Hepatocyte (in vitro differentiated cells): ENCODE data around the gene PTPRN2. TPM values are rescaled to one million over a fixed set of nuclear protein-coding genes. Genes with fewer than 3 reads are reported as not detected.
"Not testable (repeated sequence)": the region's sequence is repeated elsewhere in the genome, so short reads cannot be mapped to it uniquely, and the experiment has no call there.

ENCODE experiments used
- DNase-seq: peaks from one replicate; pipeline ENCODE4 v3.0.0-alpha.2; 2016; ENCODE audit warnings: low spot score
- H2AFZ ChIP-seq: fragments of 200-600 bp; sonication (generic); 2 replicates; pipeline ENCODE4 v1.6.0; 2016; ENCODE audit warnings: antibody characterized with exemption, mild to moderate bottlenecking
- H3K27ac ChIP-seq: fragments of 200-600 bp; sonication (generic); 2 replicates; pipeline ENCODE4 v1.5.1; 2016; ENCODE audit warnings: mild to moderate bottlenecking
- H3K27me3 ChIP-seq: fragments of 200-600 bp; sonication (generic); 2 replicates; pipeline ENCODE4 v1.6.1; 2016
- H3K36me3 ChIP-seq: fragments of 200-600 bp; sonication (generic); replicated peaks from 2 replicates; pipeline ENCODE4 v1.5.1; 2016; ENCODE audit warnings: low read depth; ENCODE audit not compliant: insufficient read depth
- H3K4me1 ChIP-seq: fragments of 200-600 bp; sonication (generic); 2 replicates; pipeline ENCODE4 v1.5.1; 2016; ENCODE audit warnings: mild to moderate bottlenecking, moderate library complexity; ENCODE audit not compliant: insufficient read depth
- H3K4me2 ChIP-seq: fragments of 200-600 bp; sonication (generic); 2 replicates; pipeline ENCODE4 v1.6.0; 2016
- H3K4me3 ChIP-seq: fragments of 200-600 bp; sonication (generic); 2 replicates; pipeline ENCODE4 v1.5.1; 2016; ENCODE audit warnings: mild to moderate bottlenecking
- H3K79me2 ChIP-seq: fragments of 200-600 bp; sonication (generic); 2 replicates; pipeline ENCODE4 v1.6.0; 2017; ENCODE audit warnings: mild to moderate bottlenecking
- H3K9me2 ChIP-seq: fragments of 200-600 bp; sonication (generic); replicated peaks from 2 replicates; pipeline ENCODE4 v1.6.0; 2017; ENCODE audit warnings: mild to moderate bottlenecking; ENCODE audit not compliant: insufficient read depth
- H3K9me3 ChIP-seq: fragments of 200-600 bp; sonication (generic); 2 replicates; pipeline ENCODE4 v1.5.1; 2016; ENCODE audit warnings: low read depth, mild to moderate bottlenecking
- H4K20me1 ChIP-seq: fragments of 200-600 bp; sonication (generic); 2 replicates; pipeline ENCODE4 v1.6.0; 2016; ENCODE audit warnings: mild to moderate bottlenecking; ENCODE audit not compliant: insufficient read depth, poor library complexity, severe bottlenecking
- CTCF ChIP-seq: fragments of 200-600 bp; sonication (generic); IDR thresholded peaks from 2 replicates; pipeline ENCODE4 v1.5.1; 2016; ENCODE audit warnings: antibody characterized with exemption, mild to moderate bottlenecking; ENCODE audit not compliant: poor library complexity
- EZH2 ChIP-seq: fragments of 200-600 bp; sonication (generic); IDR thresholded peaks from 2 replicates; pipeline ENCODE4 v1.6.1; 2016; ENCODE audit warnings: antibody characterized with exemption, mild to moderate bottlenecking, borderline replicate concordance
- EZH2phosphoT487 ChIP-seq: fragments of 200-600 bp; sonication (generic); IDR thresholded peaks from one replicate; pipeline ENCODE4 v1.6.1; 2018; ENCODE audit warnings: antibody characterized with exemption, mild to moderate bottlenecking, low read depth, moderate library complexity; ENCODE audit not compliant: unreplicated experiment, severe bottlenecking
- WGBS: methylation state at CpG from one replicate; pipeline ENCODE4 v1.1.6; 2016; ENCODE audit warnings: low lambda C conversion rate; ENCODE audit errors: missing lambda C conversion rate; 5-methylcytosine and 5-hydroxymethylcytosine counted together
- polyA plus RNA-seq: library from polyadenylated mRNA; unstranded; fragments of >200 nt; fragmentation: Nextera tagmentation; extraction: Ambion mirVana; gene quantifications from 2 replicates; pipeline ENCODE4 v1.2.1, GENCODE V29; 2016
- total RNA-seq: library from RNA; depleted of rRNA; stranded (reverse); fragments of >200 nt; gene quantifications from 2 replicates; pipeline ENCODE4 v1.2.3, GENCODE V29; 2014

Gene PTPRN2
- total and polyA plus RNA-seq, 2 experiments from 2014 or later = 2.1 to 3.3 TPM

GRCh38 chr7:157702311-157703023, 885.2 kb downstream of the PTPRN2 start:
- H3K79me2 ChIP-seq = no peaks in the 10 kb centered on the region
- no peak overlapping the region for H3K27ac ChIP-seq
- H3K4me2 ChIP-seq = no peak overlapping the region
- no peak overlapping the region for H2AFZ ChIP-seq
- H3K27me3 ChIP-seq = peaks cover 44% of the 10 kb centered on the region
- DNase-seq = no peak
- WGBS = 85% methylated on average over 21 of the region's 21 CpGs
- no peaks in the 10 kb centered on the region for H3K36me3 ChIP-seq
- H3K4me1 ChIP-seq = no peaks in the 10 kb centered on the region
- no peak for TF ChIP-seq EZH2
- no peak for TF ChIP-seq EZH2phosphoT487
- TF ChIP-seq CTCF = no peak
- no peaks in the 10 kb centered on the region for H4K20me1 ChIP-seq
- no peaks in the 10 kb centered on the region for H3K9me2 ChIP-seq
- no peak overlapping the region for H3K4me3 ChIP-seq
- H3K9me3 ChIP-seq = no peaks in the 10 kb centered on the region

- 83% methylated on average over 31 of the region's 34 CpGs for WGBS
- H3K9me2 ChIP-seq, H3K4me3 ChIP-seq, H4K20me1 ChIP-seq, H3K79me2 ChIP-seq, H3K36me3 ChIP-seq, H3K4me2 ChIP-seq, H3K27ac ChIP-seq, H2AFZ ChIP-seq, H3K9me3 ChIP-seq, H3K4me1 ChIP-seq, DNase-seq: not testable (repeated sequence)
- peaks cover 44% of the 10 kb centered on the region for H3K27me3 ChIP-seq
Measured at GRCh38 chr7:157701395-157702180, 886.0 kb downstream of the PTPRN2 start.

- no peak overlapping the region for H3K4me2 ChIP-seq
- WGBS = 81% methylated on average over 19 of the region's 19 CpGs
- no peaks in the 10 kb centered on the region for H3K79me2 ChIP-seq
- DNase-seq = no peak
- peaks cover 47% of the 10 kb centered on the region for H3K27me3 ChIP-seq
- H3K27ac ChIP-seq = no peak overlapping the region
- H3K9me2 ChIP-seq = no peaks in the 10 kb centered on the region
- H3K36me3 ChIP-seq = no peaks in the 10 kb centered on the region
- H3K4me1 ChIP-seq = no peaks in the 10 kb centered on the region
- no peak overlapping the region for H3K4me3 ChIP-seq
- no peaks in the 10 kb centered on the region for H4K20me1 ChIP-seq
- no peaks in the 10 kb centered on the region for H3K9me3 ChIP-seq
- no peak overlapping the region for H2AFZ ChIP-seq
- TF ChIP-seq EZH2 (no peak), EZH2phosphoT487 (no peak), CTCF (no peak)
Measured at GRCh38 chr7:157700231-157701005, 887.2 kb downstream of the PTPRN2 start.
